CD4-positive, alpha-beta T cell treated with Interleukin-2 at 100 ng/mL for 4 hours (primary cell): ENCODE data around the gene TENT5C.

Experiments
- DNase-seq: peaks from one replicate; pipeline ENCODE4 v3.0.0-alpha.2; 2020; ENCODE audit warnings: low spot score

The TENT5C gene

DNA sequence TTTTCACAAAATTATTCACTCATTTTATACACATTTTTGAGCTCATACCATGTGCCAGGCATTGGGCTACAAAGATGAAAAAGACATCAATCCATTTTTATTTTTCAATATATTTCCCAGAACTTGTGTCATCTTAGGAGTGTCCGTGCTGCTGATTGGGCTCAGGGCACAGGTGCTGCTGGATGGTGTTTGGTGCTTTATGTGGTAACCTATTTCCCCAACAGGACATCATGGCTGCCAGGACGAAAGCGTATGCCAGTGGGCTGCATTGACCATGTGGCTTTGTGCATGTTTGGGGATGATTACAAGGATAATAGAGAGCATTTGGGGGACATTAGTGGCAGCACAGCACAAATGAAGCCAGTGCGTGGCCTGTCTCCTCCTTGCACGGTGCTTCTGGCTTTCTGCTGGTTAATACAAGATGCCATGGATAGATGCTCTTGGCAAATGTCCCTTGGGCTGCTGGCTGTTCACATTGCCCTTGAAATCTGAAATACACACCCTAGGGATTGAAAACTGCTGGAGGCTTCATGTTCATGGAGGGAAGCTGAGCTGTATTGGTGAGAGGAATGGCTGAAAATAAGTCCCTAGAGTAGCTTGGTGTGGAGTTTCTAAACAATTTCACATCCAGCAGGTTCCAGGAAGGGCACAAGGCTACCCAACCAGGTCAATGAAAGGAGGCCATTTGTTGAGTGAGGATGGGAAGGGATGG is 52.3 kb downstream of the TENT5C start:
- DNase-seq = no peak

DNA sequence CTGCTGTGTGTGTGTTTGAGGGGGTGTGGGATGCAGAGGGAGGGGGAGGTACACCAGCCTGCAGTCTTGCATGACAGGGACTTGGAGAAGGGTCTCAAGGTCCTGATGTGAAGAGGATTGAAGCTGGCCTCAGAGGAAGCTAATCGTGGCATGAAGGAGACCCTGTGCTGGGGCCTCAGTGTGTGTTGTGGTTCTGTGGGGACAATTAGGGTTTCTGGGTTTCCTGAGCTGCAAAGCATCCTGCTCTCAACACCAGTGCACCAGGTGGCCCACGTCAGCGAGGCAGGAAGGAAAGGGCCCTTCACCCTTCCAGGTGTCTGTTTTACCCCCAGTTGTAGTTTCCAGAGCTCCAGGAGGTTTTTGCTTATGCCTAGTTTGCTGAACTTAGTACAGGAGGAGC is 52.8 kb downstream of the TENT5C start:
- peak; percentile 67 for DNase-seq

DNA sequence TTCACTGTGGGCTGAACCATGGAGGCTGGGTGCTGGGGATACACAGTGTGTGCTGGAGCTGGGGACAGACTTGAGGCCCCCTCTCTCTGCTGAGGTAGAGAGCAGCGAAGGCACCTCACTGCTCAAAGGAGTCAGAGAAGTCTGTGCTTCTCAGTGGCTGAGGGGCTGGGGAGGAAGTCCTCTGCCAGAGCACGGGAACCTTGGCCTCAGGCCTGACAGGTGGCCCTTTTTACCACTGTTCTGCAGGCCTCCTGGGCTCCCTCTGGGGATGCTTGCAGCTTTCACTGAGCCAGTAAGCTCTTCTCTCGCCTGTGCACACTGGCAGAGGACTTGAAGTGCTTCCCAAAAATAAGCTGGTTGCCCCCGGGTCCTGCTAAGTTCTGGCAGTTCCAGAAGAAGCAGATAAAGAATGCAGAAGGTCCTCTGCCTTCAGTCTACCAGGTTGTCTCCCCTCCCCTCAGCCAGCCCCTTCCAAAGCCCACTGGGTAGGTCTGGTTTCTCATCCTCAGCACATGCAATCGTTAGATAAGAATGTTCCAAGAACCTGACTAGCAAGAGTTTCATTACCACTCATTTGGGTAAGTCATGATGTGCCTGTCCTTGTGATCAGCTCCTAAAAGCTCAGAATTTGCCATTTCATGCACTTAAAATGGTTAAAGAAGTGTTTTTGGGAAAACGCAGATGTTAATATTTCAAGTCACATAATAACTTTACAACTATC is 53.9 kb downstream of the TENT5C start:
- no peak for DNase-seq

DNA sequence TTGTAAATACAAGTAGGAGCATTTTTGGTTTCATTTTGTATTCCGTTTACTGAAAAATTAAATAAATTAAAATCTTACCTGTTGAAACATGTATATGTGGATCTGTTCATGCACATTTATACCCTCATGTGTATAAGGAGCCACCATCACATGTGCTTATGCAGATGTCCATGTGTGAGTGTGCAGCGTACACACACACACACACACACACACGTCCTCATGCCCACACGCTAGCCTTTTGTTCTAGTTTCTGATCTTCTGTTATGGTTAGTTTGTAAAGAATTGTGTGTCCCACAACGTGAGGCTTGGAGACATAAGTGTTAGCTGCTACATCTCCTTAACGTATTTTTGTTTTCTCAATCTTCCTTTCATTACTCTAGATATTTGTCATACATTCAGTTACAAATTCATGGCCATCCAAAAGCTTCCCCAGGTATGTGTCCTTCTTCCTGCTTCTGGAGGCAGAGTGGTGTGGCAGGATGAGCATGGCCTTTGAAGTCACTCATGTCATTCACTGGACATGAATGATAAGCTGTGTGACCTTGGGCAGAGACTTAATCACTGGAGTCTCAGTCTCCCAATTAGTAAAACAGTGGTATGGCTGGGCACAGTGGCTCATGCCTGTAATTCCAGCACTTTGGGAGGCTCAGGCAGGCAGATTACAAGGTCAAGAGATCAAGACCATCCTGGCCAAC is 54.6 kb downstream of the TENT5C start:
- DNase-seq = no peak

DNA sequence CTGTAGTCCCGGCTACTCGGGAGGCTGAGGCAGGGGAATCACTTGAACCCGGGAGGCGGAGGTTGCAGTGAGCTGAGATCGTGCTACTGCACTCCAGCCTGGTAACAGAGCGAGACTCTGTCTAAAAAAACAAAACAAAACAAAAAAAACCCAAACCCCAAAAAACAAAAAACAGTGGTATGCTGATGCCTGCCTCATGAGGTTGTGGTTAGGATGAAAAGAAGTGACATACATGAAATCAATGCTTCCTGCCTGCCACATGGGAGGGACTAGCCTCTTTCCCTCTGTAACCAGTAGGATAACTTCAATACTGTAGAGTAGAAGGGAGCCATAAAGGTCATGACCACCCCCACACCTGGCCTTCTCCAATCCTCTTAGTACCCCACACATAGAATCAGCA is 55.2 kb downstream of the TENT5C start:
- peak; percentile 66 for DNase-seq

DNA sequence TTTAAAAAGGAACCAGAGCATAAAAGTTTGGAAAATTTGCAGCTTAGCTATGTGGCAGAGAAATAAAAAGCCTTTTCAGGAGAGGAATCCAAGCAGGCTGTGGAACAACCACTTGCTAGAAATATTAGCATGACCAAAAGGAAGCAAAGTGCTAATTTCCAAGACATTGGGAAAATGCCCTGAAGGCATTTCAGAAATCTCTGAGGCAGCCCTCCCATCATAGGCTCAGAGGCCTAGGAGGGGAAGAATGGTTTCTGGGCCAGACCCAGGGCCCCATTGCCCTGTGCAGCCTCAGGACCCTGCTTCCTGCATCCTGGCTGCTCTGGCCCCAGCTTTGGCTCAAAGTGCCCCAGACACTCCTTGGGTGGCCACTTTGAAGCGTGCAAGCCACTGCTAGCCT is 56.8 kb downstream of the TENT5C start:
- no peak for DNase-seq

DNA sequence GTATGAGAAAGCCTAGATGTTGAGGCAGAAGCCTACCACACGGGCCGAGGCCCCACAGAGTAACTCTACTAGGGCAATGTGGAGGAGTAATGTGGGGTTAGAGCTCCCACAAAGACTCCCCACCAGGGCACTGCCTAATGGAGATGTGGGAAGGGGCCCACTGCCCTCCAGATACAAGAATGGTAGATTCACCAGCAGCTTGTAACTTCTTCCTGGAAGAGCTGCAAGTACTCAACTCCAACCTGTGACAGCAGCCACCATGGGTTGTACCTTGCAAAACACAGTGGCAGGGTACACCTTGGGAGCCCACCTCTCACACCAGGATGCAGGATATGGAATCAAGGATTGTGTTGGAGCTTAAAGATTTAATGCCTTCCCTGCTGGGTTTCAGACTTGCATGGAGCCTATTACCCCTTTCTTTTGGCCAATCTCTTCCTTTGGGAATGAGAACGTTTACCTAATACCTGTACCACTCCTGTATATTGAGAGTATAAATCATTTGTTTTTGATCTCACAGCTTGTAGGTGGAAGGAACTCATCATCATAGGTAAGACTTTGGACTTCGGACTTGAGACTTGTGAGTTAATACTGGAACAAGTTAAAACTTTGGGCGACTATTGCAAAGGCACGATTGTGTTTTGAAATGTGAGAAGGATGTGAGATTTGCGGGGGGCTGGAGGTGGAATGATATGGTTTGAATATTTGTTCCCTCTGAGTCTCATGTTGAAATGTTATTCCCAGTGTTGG is 57.5 kb downstream of the TENT5C start:
- DNase-seq = no peak

DNA sequence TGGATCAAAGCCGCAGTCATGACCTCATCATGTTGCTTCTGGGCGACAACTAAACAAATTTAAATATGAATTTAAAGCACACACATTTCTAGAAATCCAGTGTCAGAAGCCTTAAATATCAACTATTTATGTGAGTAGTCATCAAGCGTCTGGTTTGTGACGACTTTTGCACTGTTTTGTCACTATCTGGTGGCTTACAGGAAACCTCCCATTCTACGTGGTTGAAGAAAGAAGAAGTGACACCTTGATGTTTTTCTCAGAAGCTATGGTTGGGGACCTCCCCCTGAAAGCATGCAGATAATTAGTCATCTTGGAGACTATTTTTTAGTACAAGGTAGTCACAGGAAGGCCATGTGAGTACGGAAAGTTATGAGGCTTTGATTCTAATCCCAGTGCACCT is 58.5 kb downstream of the TENT5C start:
- DNase-seq = peak; percentile 91

DNA sequence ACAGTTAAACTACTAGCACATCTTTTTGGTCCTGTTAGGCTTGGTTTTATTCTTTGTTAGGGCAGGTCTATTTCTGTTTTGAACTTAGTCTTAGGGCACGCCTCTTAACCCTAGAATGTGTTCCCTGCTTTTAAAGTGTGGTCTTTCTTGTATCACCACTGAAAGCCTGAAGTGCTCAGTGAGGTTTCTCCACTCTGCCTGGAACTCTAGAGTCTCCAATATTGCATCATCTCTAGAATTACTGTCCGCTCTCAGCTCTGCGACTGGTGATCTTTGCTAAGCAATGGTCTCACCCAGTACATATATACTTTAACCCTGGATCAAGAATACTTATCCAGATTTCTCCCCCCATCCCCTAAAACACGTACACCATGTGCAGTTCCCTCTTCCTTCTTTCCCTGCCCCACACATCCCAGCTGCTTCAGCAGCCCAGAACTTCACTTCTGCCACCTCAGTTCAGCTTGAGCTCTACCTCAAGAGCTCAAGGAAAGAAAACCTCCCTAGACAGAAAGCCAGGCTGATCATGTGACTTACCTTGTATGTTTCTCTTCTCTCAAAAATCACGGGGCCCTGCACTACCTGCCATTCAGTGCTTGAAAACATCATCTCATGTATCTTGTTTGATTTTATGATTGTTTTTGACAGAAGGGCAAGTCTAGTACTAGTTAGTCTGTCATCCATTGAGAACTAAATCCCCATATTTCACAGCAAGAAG is 59.9 kb downstream of the TENT5C start:
- DNase-seq = no peak

DNA sequence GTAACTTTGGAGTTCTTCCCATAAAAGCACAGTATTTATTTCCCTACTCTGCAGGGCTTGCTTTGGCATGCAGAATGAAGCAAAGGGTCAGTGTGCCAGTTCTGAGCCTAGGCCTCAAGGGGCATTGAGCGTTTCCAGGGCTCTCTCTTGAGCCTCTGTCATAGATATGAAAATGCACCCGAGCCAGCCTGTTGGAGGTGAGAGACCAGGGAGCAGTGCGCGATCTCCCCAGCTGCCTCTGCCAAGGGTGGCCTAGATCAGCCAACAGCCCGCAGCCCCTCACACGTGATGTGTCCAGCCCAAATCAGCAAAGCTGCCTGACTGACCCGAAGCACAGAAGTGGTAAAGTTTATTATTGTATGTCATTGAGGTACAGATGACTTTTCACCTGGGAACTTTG is 63.7 kb downstream of the TENT5C start:
- DNase-seq = no peak

DNA sequence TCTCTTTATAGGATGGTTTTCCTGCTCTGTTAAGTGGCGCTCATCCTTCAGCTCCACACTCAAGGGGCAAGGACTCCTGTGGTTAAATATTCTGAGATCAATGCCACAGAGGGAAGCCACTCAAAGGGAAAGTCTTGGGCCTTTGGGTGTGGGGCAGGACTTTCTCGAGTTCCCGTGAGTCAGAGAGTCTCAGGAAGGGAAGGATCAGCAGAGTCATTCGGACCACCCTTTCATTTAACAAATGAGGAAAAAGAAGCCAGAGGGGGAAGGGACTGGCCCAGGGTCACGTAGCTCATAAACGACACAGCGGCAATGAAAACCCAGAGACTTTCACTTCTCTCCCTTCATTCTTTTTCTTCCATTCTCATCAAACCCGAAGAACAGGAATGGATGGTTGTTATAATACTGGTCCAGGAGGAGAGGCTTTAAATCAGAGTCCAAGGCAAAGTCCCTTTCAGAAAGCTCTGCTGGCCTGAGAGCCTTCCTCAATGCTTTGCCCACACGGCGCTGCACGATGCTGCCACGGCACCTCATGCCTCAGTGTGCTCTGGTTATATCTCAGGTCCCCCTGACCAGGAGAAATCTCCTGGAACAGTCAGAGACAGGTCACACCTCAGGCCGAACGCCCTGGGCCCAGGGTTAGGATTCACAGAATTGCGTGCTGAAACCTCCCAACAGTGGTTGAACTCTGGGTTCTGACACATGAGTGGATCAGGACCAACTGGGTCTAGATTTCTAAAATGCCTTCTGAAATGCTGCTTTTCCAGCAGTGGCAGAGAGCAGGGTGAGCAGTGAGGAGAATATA is 65.3 kb downstream of the TENT5C start:
- no peak for DNase-seq

DNA sequence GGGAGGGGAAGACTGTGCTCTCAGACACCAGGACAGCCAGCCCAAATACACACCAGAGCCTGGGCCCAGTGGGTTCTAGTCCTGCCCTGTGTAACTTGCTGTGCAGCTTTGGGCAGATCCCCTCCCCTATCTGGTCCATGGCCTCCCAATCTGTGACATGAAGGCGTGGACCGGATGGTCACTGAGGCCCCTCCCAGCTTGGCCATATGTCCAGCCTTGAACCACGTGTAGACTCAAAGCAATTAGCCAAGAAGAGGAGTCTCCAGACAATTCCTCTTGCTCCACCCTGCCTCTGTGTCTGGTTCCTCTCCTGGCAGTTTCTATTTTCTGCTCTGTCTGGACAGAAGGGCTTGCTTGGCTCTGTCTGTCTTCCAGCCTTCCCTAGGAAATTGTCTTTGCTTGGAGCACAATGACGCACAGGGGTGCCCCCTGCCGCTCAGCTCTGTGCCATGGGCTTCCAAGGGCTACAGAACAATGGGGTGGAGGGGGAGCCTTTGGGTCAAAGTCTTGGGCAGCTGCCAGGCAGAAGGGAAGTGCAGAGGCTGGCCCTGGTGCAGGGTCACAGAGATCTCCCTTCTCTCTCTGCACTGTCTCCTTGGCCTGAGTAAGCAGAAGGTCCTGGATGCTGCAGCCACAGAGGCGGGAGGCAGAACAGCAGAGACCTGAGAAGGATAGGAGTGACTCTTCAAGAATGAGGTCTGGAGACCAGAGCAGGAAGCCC is 66.1 kb downstream of the TENT5C start:
- DNase-seq = no peak

DNA sequence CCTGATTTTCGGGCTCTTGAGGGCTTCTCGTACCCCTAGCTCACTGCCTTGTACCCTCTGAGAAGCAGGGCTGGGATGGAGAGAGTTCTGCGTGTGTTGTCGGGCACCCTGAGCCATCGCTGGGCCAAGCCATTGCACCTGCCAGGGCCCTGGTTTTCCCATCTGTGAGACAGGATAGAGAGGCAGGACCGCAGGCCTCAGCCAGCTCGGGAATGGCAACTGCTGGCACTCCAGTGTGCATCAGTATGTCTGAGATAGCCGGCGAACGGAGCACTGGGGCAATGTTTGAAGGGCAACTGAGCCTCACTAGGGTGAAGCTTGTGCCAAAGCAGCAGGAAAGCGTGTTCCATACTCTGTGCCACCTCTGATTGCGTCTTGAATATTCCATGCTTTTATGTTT is 66.9 kb downstream of the TENT5C start:
- no peak for DNase-seq

DNA sequence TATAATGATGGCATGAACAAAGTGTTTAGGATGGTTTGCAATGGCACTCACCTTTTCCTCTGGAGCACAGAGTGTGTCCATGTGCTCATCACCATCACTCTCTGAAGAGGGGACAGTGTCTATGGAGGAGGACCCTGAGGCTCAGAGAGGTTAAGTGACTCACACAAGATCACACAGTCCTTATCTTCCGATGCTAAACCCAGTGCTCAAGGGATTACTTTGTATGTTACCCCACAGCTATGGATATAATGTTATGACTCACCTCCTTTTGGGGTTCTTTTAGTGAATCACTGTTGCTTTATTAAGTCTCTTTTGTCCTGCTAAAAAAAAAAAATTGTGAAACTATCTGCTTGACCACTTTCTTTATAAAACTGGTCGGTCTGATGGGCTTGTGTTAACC is 67.6 kb downstream of the TENT5C start:
- DNase-seq = no peak

DNA sequence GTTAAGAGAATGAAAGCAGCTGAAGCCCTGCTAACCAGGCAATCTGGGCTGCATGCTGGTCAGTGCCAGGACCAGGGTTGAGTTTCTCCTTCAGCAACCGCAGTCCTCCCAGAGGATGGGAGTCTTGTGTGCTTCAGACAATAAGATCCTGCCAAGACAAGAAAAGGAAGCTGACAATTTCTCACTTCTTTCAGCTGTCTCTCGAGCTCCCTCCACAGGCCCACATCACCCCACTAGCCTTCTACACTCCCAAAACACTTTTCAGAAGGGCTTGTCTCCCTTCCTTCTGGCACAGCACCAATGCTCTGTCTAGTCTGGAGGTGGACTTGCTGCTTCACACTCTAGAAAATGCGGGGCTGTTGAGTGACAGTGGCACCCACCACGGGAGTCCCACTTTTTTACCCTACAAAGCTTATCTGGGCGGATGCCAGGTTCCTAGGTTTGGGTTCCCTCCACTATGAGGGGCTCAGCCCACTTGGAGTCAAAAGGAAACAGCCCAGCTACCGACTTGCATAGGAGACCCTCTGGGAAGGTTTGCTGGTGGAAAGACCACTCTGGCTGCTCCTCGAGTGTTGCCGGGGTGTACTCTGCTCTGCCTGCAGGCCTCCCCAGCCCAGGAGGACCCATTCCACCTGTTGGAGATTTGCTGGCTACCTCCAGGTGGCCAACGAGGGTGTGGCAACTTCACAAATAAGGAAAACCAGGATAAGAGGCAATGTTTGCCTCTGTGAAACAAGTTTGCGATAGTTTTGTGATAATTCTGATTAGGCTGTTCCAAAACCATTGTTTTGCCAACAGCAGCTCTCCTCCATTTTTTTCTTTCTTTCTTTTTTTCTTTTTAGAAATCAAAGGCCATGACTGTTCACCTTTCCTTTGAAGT is 68.9 kb downstream of the TENT5C start:
- peak; percentile 69 for DNase-seq

DNA sequence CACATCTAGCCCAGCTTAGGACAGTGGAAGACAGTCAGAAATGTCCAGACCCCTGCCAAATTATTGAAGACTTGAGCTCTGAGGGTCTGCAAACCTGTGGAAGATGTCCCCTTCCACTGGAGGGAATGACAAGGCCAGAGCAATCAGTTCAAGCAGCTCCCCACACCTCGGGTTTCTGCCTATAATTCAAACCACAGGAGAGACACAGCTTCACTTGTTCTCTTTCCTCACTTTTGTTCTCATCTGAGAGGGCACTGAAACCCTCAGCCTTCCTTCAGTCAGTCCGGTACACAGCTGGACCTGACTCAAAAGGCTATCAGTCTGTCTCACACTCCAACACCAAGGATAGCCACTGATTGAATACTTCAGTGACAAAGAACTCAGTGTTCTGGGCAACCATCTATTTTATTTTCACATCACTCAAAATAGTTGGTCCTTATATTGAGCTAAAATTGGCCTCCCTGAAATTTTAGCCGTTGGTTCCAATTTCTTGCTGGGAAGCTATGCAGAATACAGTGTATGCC is 70.1 kb downstream of the TENT5C start:
- DNase-seq = no peak

DNA sequence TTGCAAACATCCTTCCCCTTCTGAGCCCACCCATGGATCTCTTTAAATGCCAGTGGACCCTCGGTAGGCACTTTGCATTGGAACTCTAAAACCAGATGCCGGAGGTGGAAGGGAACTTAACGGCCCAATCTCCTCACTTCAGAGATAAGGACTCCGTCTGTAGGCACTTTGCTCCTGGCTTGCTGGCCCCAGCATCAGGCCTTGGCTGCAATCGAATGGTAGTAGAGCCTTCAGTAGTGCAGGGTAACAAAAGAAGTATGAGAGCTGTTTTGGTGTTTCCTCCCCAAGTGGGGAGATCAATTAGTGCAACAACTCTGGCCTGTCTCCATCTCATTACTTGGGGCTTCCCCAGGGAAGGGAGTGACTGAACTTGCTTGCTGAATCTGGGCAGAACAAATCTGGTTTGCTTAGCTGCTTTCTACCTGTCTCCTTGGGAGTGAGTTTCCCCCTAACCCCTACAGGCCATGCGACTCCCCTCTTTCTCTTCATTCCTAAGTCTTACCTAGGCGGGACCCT is 70.8 kb downstream of the TENT5C start:
- DNase-seq = no peak
